GM23248 (cell line): Measurements from ENCODE around the gene ILDR1. TPM values are rescaled to one million over a fixed set of nuclear protein-coding genes. Genes with fewer than 3 reads are reported as not detected.

ENCODE experiments used
- DNase-seq: peaks from one replicate; pipeline ENCODE4 v3.0.0-alpha.2; 2015
- H2AFZ ChIP-seq: fragments of 200-600 bp; sonication (generic); 2 replicates; pipeline ENCODE4 v1.6.1; 2016; ENCODE audit warnings: antibody characterized with exemption
- H3F3A ChIP-seq: fragments of 200-600 bp; sonication (generic); 2 replicates; pipeline ENCODE4 v1.6.1; 2016; ENCODE audit warnings: mild to moderate bottlenecking, antibody characterized with exemption, mixed run types; ENCODE audit not compliant: insufficient read depth
- H3K27ac ChIP-seq: fragments of 200-600 bp; sonication (generic); 2 replicates; pipeline ENCODE4 v1.5.1; 2016; ENCODE audit warnings: mild to moderate bottlenecking
- H3K27me3 ChIP-seq: fragments of 200-600 bp; sonication (generic); replicated peaks from 2 replicates; pipeline ENCODE4 v1.6.1; 2016; ENCODE audit warnings: mild to moderate bottlenecking; ENCODE audit not compliant: insufficient read depth
- H3K36me3 ChIP-seq: fragments of 200-600 bp; sonication (generic); 2 replicates; pipeline ENCODE4 v1.6.1; 2016; ENCODE audit warnings: low read depth, mild to moderate bottlenecking
- H3K4me1 ChIP-seq: fragments of 200-600 bp; sonication (generic); 2 replicates; pipeline ENCODE4 v1.6.1; 2016; ENCODE audit warnings: mild to moderate bottlenecking; ENCODE audit not compliant: insufficient read depth
- H3K4me2 ChIP-seq: fragments of 200-600 bp; sonication (generic); one replicate; pipeline ENCODE4 v1.6.1; 2016; ENCODE audit warnings: mild to moderate bottlenecking; ENCODE audit not compliant: unreplicated experiment
- H3K4me3 ChIP-seq: fragments of 200-600 bp; sonication (generic); 2 replicates; pipeline ENCODE4 v1.5.1; 2016; ENCODE audit warnings: mild to moderate bottlenecking
- H3K79me2 ChIP-seq: fragments of 200-600 bp; sonication (generic); 2 replicates; pipeline ENCODE4 v1.6.1; 2016; ENCODE audit warnings: mild to moderate bottlenecking; ENCODE audit not compliant: insufficient read depth
- H3K9ac ChIP-seq: fragments of 200-600 bp; sonication (generic); 2 replicates; pipeline ENCODE4 v1.6.1; 2016; ENCODE audit warnings: mild to moderate bottlenecking
- H3K9me2 ChIP-seq: fragments of 200-600 bp; sonication (generic); 2 replicates; pipeline ENCODE4 v1.6.1; 2016; ENCODE audit warnings: mixed run types, mild to moderate bottlenecking, moderate library complexity; ENCODE audit not compliant: insufficient read depth
- H3K9me3 ChIP-seq: fragments of 200-600 bp; sonication (generic); one replicate; pipeline ENCODE4 v1.6.1; 2017; ENCODE audit warnings: low read depth
- H4K20me1 ChIP-seq: fragments of 200-600 bp; sonication (generic); 2 replicates; pipeline ENCODE4 v1.6.0; 2016; ENCODE audit not compliant: insufficient read depth
- EZH2 ChIP-seq: fragments of 200-600 bp; sonication (generic); IDR thresholded peaks from 2 replicates; pipeline ENCODE4 v1.6.1; 2018; ENCODE audit warnings: antibody characterized with exemption, mild to moderate bottlenecking; ENCODE audit not compliant: insufficient read depth, poor library complexity, severe bottlenecking
- EZH2phosphoT487 ChIP-seq: fragments of 200-600 bp; sonication (generic); IDR thresholded peaks from 2 replicates; pipeline ENCODE4 v1.6.1; 2018; ENCODE audit warnings: antibody characterized with exemption, moderate library complexity, mild to moderate bottlenecking, low read depth; ENCODE audit not compliant: insufficient read depth
- WGBS, 2 experiments: methylation state at CpG; one replicate each; pipeline ENCODE4 v1.1.6; 2015 to 2017; ENCODE audit warnings: low lambda C conversion rate in 2 of 2, low coverage in 1 of 2; ENCODE audit errors: missing lambda C conversion rate in 2 of 2; 5-methylcytosine and 5-hydroxymethylcytosine counted together
- in situ Hi-C: fragments of 300-500 bp; cut with MboI; formaldehyde crosslinking; loops from 2 replicates; pipeline ENCODE4 v1.15.0; 2020
- polyA plus RNA-seq: library from polyadenylated mRNA; unstranded; fragments of >200 nt; fragmentation: Nextera tagmentation; extraction: Ambion mirVana; gene quantifications from 2 replicates; pipeline ENCODE4 v1.2.1, GENCODE V29; 2016
- total RNA-seq: library from RNA; depleted of rRNA; stranded (reverse); fragments of >200 nt; shearing (Covaris generic); gene quantifications from 2 replicates; pipeline ENCODE4 v1.2.3, GENCODE V29; 2014

Gene ILDR1
- total and polyA plus RNA-seq, 2 experiments from 2014 or later, result not detected

DNA sequence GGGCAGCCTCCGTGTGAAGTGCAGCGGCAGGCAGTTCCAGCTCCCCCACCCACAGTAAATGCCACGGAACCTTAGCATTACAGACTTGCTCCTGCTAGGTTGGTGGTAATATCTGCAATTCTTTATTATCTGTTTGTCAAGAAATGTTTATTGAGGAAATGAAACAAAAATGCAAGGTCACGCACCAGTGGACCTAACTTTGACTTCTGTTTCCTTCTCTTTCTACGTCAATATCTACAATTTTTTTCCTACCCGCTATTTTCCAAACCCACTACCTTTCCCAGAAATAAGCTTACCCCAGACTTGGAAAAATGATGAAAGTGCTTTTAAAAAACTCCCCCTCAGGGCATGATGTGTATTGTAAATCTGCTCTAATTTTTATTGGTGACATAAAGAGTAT lies 18.9 kb downstream of the ILDR1 start:
- DNase-seq, result no peak
- in situ Hi-C loops, result no loop called here
- TF ChIP-seq EZH2 (no peak), EZH2phosphoT487 (no peak)
- H3K36me3 ChIP-seq, result no peaks in the 10 kb centered on the region
- H4K20me1 ChIP-seq, result no peaks in the 10 kb centered on the region
- H3K9me2 ChIP-seq, result no peaks in the 10 kb centered on the region
- H3K4me3 ChIP-seq, result no peak overlapping the region
- peaks cover 5% of the 10 kb centered on the region for H3K4me1 ChIP-seq
- H3K9me3 ChIP-seq, result no peaks in the 10 kb centered on the region
- H3K79me2 ChIP-seq, result no peaks in the 10 kb centered on the region
- no peak overlapping the region for H3K9ac ChIP-seq
- H2AFZ ChIP-seq, result no peak overlapping the region
- WGBS, 2 experiments, result 33 to 36% methylated on average over 6 of the region's 6 CpGs
- no peak overlapping the region for H3K4me2 ChIP-seq
- peaks cover 10% of the 10 kb centered on the region; the same call in 1 of the 2 replicates for H3F3A ChIP-seq
- no peaks in the 10 kb centered on the region for H3K27me3 ChIP-seq
- no peak overlapping the region for H3K27ac ChIP-seq

- WGBS, 2 experiments, result 72 to 73% methylated on average over 7 of the region's 7 CpGs
- DNase-seq, result no peak
- Histone ChIP-seq H3K4me3 (no peak overlapping the region), H4K20me1 (no peaks in the 10 kb centered on the region), H3K36me3 (no peaks in the 10 kb centered on the region), H3K4me1 (peaks cover 10% of the 10 kb centered on the region), H3K27me3 (no peaks in the 10 kb centered on the region), H2AFZ (no peak overlapping the region), H3K9ac (no peak overlapping the region), H3F3A (peaks cover 15% of the 10 kb centered on the region), H3K9me2 (no peaks in the 10 kb centered on the region), H3K4me2 (no peak overlapping the region), H3K79me2 (no peaks in the 10 kb centered on the region), H3K9me3 (no peaks in the 10 kb centered on the region), H3K27ac (no peak overlapping the region)
- TF ChIP-seq EZH2 (no peak), EZH2phosphoT487 (no peak)
- in situ Hi-C loops, result no loop called here
Measured at GRCh38 chr3:122002611-122003010, 19.4 kb downstream of the ILDR1 start.

DNA sequence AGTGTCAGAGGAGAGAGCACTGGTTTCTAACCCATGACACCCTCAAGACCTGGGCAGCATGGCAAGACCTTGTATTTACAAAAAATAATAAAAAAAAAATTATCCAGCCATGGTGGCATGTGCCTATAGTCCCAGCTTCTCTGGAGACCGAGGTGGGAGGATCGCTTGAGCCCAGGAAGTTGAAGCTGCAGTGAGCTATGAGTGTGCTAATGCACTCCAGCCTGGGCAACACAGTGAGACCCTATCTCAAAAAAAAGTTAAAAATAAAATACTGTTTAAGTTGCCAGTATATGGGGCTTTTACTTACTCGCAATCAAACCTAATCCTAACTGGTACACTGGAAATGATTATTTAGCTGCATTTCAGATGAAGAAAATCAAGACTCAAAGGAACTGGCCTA lies 20.2 kb downstream of the ILDR1 start:
- peaks cover 11% of the 10 kb centered on the region for H3K4me1 ChIP-seq
- no peaks in the 10 kb centered on the region for H3K36me3 ChIP-seq
- WGBS, 2 experiments, result 68 to 76% methylated on average over 3 of the region's 3 CpGs
- no peak overlapping the region for H3K4me3 ChIP-seq
- H3K79me2 ChIP-seq, result no peaks in the 10 kb centered on the region
- in situ Hi-C loops, result no loop called here
- no peak overlapping the region for H3K9ac ChIP-seq
- no peak overlapping the region for H3K27ac ChIP-seq
- no peaks in the 10 kb centered on the region for H3K27me3 ChIP-seq
- H3K9me3 ChIP-seq, result no peaks in the 10 kb centered on the region
- peaks cover 19% of the 10 kb centered on the region for H3F3A ChIP-seq
- H2AFZ ChIP-seq, result no peak overlapping the region
- no peaks in the 10 kb centered on the region for H4K20me1 ChIP-seq
- no peak for DNase-seq
- no peak overlapping the region for H3K4me2 ChIP-seq
- TF ChIP-seq EZH2 (no peak), EZH2phosphoT487 (no peak)
- H3K9me2 ChIP-seq, result no peaks in the 10 kb centered on the region

GRCh38 chr3:122000936-122001605 lies 21.0 kb downstream of the ILDR1 start:
- Histone ChIP-seq H3K9ac (no peak overlapping the region), H3F3A (peaks cover 19% of the 10 kb centered on the region), H3K9me2 (no peaks in the 10 kb centered on the region), H3K79me2 (no peaks in the 10 kb centered on the region), H3K36me3 (no peaks in the 10 kb centered on the region), H3K27me3 (no peaks in the 10 kb centered on the region), H3K9me3 (no peaks in the 10 kb centered on the region), H2AFZ (no peak overlapping the region), H3K4me3 (no peak overlapping the region), H3K4me2 (no peak overlapping the region), H3K27ac (no peak overlapping the region), H4K20me1 (no peaks in the 10 kb centered on the region), H3K4me1 (peaks cover 11% of the 10 kb centered on the region)
- TF ChIP-seq EZH2phosphoT487, result no peak
- no peak for TF ChIP-seq EZH2
- in situ Hi-C loops, result no loop called here
- 47 to 51% methylated on average over 4 of the region's 4 CpGs for WGBS, 2 experiments
- no peak for DNase-seq
